ENCODE results near the gene SDR9C7.

SDR9C7 gene

GRCh38 chr12:56886319-56886718, 47.9 kb downstream of the SDR9C7 start:
- TF ChIP-seq GATA2 (IDR thresholded peaks at IDR 0.05; ENCODE audit: low read depth, low read length) = no peak
- TF ChIP-seq GATA3 (IDR thresholded peaks at IDR 0.05; ENCODE audit: low read depth, low read length) = no peak

GRCh38 chr12:56885316-56885715, 48.9 kb downstream of the SDR9C7 start:
- TF ChIP-seq GATA3 (IDR thresholded peaks at IDR 0.05; ENCODE audit: low read depth, low read length) = no peak
- no peak for TF ChIP-seq GATA2 (IDR thresholded peaks at IDR 0.05; ENCODE audit: low read depth, low read length)

- no peak for TF ChIP-seq GATA3 (IDR thresholded peaks at IDR 0.05; ENCODE audit: low read depth, low read length)
- no peak for TF ChIP-seq GATA2 (IDR thresholded peaks at IDR 0.05; ENCODE audit: low read depth, low read length)
Observed at GRCh38 chr12:56884421-56884820, 49.8 kb downstream of the SDR9C7 start.

- TF ChIP-seq GATA2 (IDR thresholded peaks at IDR 0.05; ENCODE audit: low read depth, low read length) = no peak
- TF ChIP-seq GATA3 (IDR thresholded peaks at IDR 0.05; ENCODE audit: low read depth, low read length) = no peak
Observed at GRCh38 chr12:56880125-56880992, 53.8 kb downstream of the SDR9C7 start.

DNA sequence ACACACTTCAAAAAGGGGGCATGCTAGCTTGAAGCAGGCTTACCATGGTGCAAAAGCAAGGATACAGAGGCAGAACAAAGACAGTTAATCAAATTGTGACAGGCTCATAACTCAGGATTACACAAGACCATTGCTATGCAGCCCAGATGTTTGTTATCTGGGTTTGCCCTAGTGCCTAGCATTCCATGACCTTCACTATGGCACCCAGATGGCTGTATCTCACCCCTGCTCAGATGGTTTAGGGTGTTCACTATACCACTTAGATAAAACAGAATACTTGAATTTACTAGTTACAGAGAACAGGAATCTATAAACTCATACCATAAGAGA, 56.2 kb downstream of the SDR9C7 start:
- TF ChIP-seq GATA3 (IDR thresholded peaks at IDR 0.05; ENCODE audit: low read depth, low read length) (no peak), GATA2 (IDR thresholded peaks at IDR 0.05; ENCODE audit: low read depth, low read length) (no peak)

DNA sequence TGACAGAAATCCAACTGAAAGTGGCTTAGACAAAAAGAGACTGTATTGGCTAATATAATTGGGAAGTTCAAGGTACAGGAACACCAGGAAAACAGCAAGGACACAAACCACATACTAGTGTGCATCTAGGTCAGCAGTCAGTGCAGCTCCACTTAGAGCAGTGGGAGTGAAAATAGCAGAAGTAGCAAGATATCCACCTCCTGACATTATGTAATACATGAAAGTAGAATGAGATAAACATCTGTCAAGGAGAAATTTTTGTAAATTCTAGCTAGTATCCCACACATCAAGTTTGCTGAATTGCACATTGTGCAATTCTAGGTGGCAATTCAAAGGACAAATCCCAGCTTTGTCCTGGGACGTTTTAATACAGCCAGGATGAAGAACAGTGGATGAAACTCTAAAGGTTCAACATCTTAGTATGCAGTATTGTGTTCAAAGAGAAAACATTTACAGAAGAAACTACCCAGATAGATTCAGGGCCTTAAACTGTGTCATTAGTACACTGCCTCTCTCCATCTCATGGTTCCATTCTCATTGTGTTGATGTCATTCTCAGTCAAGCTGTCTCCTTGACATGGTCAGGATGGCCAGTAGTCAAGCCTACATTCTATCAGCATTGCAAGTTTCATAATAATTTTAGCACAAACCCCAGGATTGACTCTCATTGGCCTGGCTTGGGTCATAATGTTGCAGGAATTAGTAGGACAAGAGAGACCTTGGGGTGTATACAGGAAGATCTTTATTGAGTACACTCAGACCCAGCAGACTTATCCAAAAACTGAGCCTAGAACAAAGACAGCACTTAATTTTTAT, 56.8 kb downstream of the SDR9C7 start:
- no peak for TF ChIP-seq GATA3 (IDR thresholded peaks at IDR 0.05; ENCODE audit: low read depth, low read length)
- no peak for TF ChIP-seq GATA2 (IDR thresholded peaks at IDR 0.05; ENCODE audit: low read depth, low read length)

DNA sequence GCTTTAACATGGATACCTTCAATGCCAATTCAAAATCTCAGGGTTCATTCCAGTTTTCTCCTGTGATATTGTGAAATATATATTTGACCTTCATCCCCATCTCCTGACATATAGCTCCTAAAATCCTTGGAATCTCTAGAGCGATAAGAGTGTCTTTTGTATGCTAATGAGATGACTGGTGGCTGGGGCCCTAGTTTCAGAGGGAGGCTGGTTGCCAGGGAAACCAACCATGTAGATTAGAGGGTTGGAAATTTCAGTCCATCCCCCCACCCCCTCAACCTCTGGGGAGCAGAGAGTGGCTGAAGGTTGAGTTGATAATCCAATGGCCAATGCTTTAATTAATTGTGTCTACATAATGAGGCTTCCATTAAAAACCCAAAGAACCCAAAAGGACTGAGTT, 59.4 kb downstream of the SDR9C7 start:
- TF ChIP-seq GATA3 (IDR thresholded peaks at IDR 0.05; ENCODE audit: low read depth, low read length) (no peak), GATA2 (IDR thresholded peaks at IDR 0.05; ENCODE audit: low read depth, low read length) (no peak)

- TF ChIP-seq GATA3 (IDR thresholded peaks at IDR 0.05; ENCODE audit: low read depth, low read length) (no peak), GATA2 (IDR thresholded peaks at IDR 0.05; ENCODE audit: low read depth, low read length) (no peak)
Observed at GRCh38 chr12:56873382-56873781, 60.8 kb downstream of the SDR9C7 start.

Measured in SH-SY5Y (cell line).